Esophagus squamous epithelium (tissue), 5 donors: ENCODE measurements around the gene PRR14. TPM values are rescaled to one million over a fixed set of nuclear protein-coding genes. Genes with fewer than 3 reads are reported as not detected.

Experiments
- DNase-seq: peaks from one replicate; lab custom pipeline; 2025; lab: John Stamatoyannopoulos, UW
- H3K27ac ChIP-seq, 4 donors: fragments of 200-600 bp; sonication (generic); one replicate each; pipeline ENCODE4 v1.5.1; 2016 to 2019; ENCODE audit warnings: mild to moderate bottlenecking in 1 of 4
- H3K27me3 ChIP-seq, 4 donors: fragments of 200-600 bp; sonication (generic); 1 replicate in 3 of 4; 2 replicates in 1 of 4; pipeline versions ENCODE4 v1.5.1 to v1.6.0; 2017 to 2021; ENCODE audit warnings: antibody characterized with exemption in 1 of 4
- H3K36me3 ChIP-seq, 3 donors: fragments of 200-600 bp; sonication (generic); one replicate each; pipeline ENCODE4 v1.5.1; 2016 to 2019
- H3K4me1 ChIP-seq, 3 donors: fragments of 200-600 bp; sonication (generic); one replicate each; pipeline ENCODE4 v1.5.1; 2017 to 2019
- H3K4me3 ChIP-seq, 4 donors: fragments of 200-600 bp; sonication (generic); 1 replicate in 3 of 4; 2 replicates in 1 of 4; pipeline ENCODE4 v1.5.1; 2016 to 2019; ENCODE audit warnings: mild to moderate bottlenecking in 2 of 4, moderate library complexity in 1 of 4
- H3K9me3 ChIP-seq, 3 donors: fragments of 200-600 bp; sonication (generic); one replicate each; pipeline ENCODE4 v1.5.1; 2016 to 2019
- CTCF ChIP-seq, 6 experiments: fragments of 450-650 bp in 4 of 6; fragments of 200-600 bp in 2 of 6; sonication (generic) in 2 of 6; IDR thresholded peaks; one replicate each; pipeline ENCODE4 v1.5.1; 2016 to 2019; ENCODE audit warnings: antibody characterized with exemption in 6 of 6, mild to moderate bottlenecking in 4 of 6, moderate library complexity in 4 of 6
- POLR2A ChIP-seq, 4 donors: fragments of 450-650 bp; IDR thresholded peaks; one replicate each; pipeline ENCODE4 v1.6.1; 2017; ENCODE audit warnings: antibody characterized with exemption in 4 of 4, mild to moderate bottlenecking in 4 of 4, moderate library complexity in 3 of 4
- WGBS, 2 donors: methylation state at CpG; one replicate each; pipeline ENCODE4 v1.1.5; 2018; 5-methylcytosine and 5-hydroxymethylcytosine counted together
- intact Hi-C: fragments of 100-400 bp; cut with DNase I; formaldehyde crosslinking; loops from one replicate; pipeline ENCODE4 v1.15.0; 2022
- total RNA-seq, 4 donors: library from RNA; depleted of rRNA; stranded (reverse); fragments of >200 nt; gene quantifications; one replicate each; pipeline ENCODE4 v1.1.0, GENCODE V29; 2016
- donor health status: DM: yes; HTN: yes; CAD: no.

PRR14 gene
- total RNA-seq, 4 donors from 2014 or later = 16.6 to 21.8 (median 20.3) TPM

DNA sequence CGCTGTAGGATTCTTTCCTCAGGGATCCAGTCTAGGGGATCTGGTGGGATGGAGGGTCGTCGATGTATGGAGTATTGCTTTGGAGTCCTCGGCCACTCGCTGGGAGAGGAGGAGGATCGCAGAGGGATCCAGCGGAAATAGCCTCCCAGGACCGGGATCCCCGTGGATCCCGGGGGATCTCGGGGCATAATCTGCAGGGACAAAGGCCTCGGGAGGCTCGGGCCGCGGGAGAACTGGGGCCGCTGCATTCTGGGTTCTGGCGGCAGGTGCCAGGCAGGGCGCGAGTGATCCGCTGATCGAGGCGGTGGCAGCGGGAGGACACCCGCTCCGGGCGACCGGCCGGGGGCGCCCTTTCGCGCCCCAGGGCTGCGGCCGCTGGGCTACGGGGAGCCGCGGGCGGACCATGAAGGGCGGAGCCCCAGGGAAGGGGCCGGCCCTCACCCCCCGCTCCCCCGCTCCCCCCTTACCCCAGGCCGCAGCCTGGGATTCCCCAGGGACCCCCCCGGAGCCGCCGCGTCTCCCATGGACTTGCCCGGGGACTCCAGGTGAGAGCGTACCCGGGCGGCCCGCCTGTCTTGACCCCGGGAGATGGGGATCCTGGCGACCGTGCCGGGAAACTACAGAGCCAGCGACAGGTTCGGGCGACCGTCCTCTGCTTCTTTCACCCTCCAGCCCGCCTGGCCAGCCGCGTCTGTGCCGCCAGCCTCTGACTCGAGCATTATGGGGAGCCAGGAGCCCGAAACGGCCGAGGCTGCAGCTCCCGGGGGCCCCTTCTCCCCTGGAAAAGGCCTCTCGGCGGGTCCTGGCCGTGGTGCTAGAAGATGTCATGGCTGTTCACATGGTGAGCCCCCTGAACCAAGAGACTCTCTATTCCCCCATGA lies 604 bp downstream of the PRR14 start:
- DNase-seq = no peak
- peaks cover 9 to 34% (median 17%) of the 10 kb centered on the region in 3 donors for H3K4me1 ChIP-seq
- peak overlapping the region; percentile 83 to 99 (median 98) for H3K27ac ChIP-seq
- H3K27me3 ChIP-seq = no peaks in the 10 kb centered on the region
- H3K4me3 ChIP-seq = peak overlapping the region; percentile 43 to 98 (median 88)
- intact Hi-C loops = no loop called here
- WGBS, 2 donors = 0 to 1% methylated on average over 11 to 15 of the region's 71 CpGs
- TF ChIP-seq CTCF (IDR thresholded peaks at IDR 0.05) (peak; percentile 30 to 59 (median 44)), POLR2A (IDR thresholded peaks at IDR 0.05) (no peak)
- H3K9me3 ChIP-seq = no peaks in the 10 kb centered on the region
- H3K36me3 ChIP-seq = peaks cover 16 to 42% (median 31%) of the 10 kb centered on the region in 3 donors

GRCh38 chr16:30652005-30652296 lies 1.2 kb downstream of the PRR14 start:
- 4 to 6% methylated on average over 2 of the region's 2 CpGs for WGBS, 2 donors
- TF ChIP-seq POLR2A (IDR thresholded peaks at IDR 0.05) (no peak), CTCF (IDR thresholded peaks at IDR 0.05) (no peak)

GRCh38 chr16:30652718-30653117 lies 2.0 kb downstream of the PRR14 start:
- Histone ChIP-seq H3K27ac (peak overlapping the region in 2 of 4 donors; percentile 97 to 99), H3K9me3 (no peaks in the 10 kb centered on the region), H3K27me3 (no peaks in the 10 kb centered on the region), H3K36me3 (peaks cover 16 to 49% (median 31%) of the 10 kb centered on the region in 3 donors), H3K4me1 (peaks cover 20 to 47% (median 27%) of the 10 kb centered on the region in 3 donors), H3K4me3 (no peak overlapping the region)
- intact Hi-C loops = no loop called here
- TF ChIP-seq CTCF (IDR thresholded peaks at IDR 0.05) (no peak), POLR2A (IDR thresholded peaks at IDR 0.05) (no peak)
- WGBS, 2 donors = 78 to 86% methylated on average over 3 to 6 of the region's 18 CpGs
- DNase-seq = no peak

More at GRCh38 chr16:30652005-30652296, 1.2 kb downstream of the PRR14 start:
- H3K4me3 ChIP-seq = peak overlapping the region; percentile 43 to 98 (median 88)
- H3K4me1 ChIP-seq = peaks cover 13 to 40% (median 21%) of the 10 kb centered on the region in 3 donors
- intact Hi-C loops = no loop called here
- no peak for DNase-seq
- H3K27me3 ChIP-seq = no peaks in the 10 kb centered on the region
- H3K9me3 ChIP-seq = no peaks in the 10 kb centered on the region
- peak overlapping the region; percentile 83 to 99 (median 98) for H3K27ac ChIP-seq
- H3K36me3 ChIP-seq = peaks cover 16 to 48% (median 31%) of the 10 kb centered on the region in 3 donors

GRCh38 chr16:30654856-30655255 lies 4.1 kb downstream of the PRR14 start:
- Histone ChIP-seq H3K27ac (no peak overlapping the region), H3K36me3 (peaks cover 16 to 49% (median 31%) of the 10 kb centered on the region in 3 donors), H3K4me3 (no peak overlapping the region), H3K9me3 (no peaks in the 10 kb centered on the region), H3K27me3 (no peaks in the 10 kb centered on the region), H3K4me1 (peaks cover 20 to 42% (median 24%) of the 10 kb centered on the region in 3 donors)
- 100% methylated on average over 2 of the region's 18 CpGs; no CpG with 5 or more reads in 1 of the 2 donors for WGBS, 2 donors
- TF ChIP-seq CTCF (IDR thresholded peaks at IDR 0.05) (no peak), POLR2A (IDR thresholded peaks at IDR 0.05) (no peak)
- intact Hi-C loops = no loop called here
- DNase-seq = no peak

GRCh38 chr16:30655815-30656347 lies 5.1 kb downstream of the PRR14 start:
- H3K36me3 ChIP-seq = peaks cover 16 to 52% (median 31%) of the 10 kb centered on the region in 3 donors
- H3K27me3 ChIP-seq = no peaks in the 10 kb centered on the region
- H3K4me1 ChIP-seq = peaks cover 27 to 49% (median 30%) of the 10 kb centered on the region in 3 donors
- no peaks in the 10 kb centered on the region for H3K9me3 ChIP-seq
- 90% methylated on average over 2 of the region's 12 CpGs for WGBS, 2 donors
- no peak overlapping the region for H3K27ac ChIP-seq
- H3K4me3 ChIP-seq = no peak overlapping the region
- intact Hi-C loops = no loop called here
- no peak for DNase-seq
- TF ChIP-seq POLR2A (IDR thresholded peaks at IDR 0.05) (no peak), CTCF (IDR thresholded peaks at IDR 0.05) (no peak)
